WTC11 (cell line): Measurements from ENCODE around the gene HCFC2. TPM values are rescaled to one million over a fixed set of nuclear protein-coding genes. Genes with fewer than 3 reads are reported as not detected.

Experiments
- ATAC-seq: fragments of 200-7000 bp; cut with Tn5 transposase; 2 replicates; pipeline ENCODE4 v1.10.0; 2021; ENCODE audit warnings: mild to moderate bottlenecking, moderate library complexity
- CTCF ChIA-PET: fragments of 300-600 bp; sonication (Branson Sonifier 250); formaldehyde crosslinking; loops from one replicate; lab custom pipeline; 2021; ENCODE audit warnings: antibody characterized with exemption; lab: Charles Lee
- POLR2A ChIA-PET: fragments of 350-600 bp; sonication (Branson Sonifier 250); formaldehyde crosslinking; loops from one replicate; lab custom pipeline; 2021; ENCODE audit warnings: antibody characterized with exemption; lab: Charles Lee
- DNase-seq: peaks from one replicate; pipeline ENCODE4 v3.0.0; 2021; ENCODE audit warnings: low spot score
- H3K27ac Mint-ChIP-seq: 2 replicates; pipeline ENCODE4 v1.8.0; 2021; ENCODE audit warnings: mixed read lengths
- H3K27me3 Mint-ChIP-seq: 2 replicates; pipeline ENCODE4 v1.8.0; 2021; ENCODE audit warnings: low read depth, mild to moderate bottlenecking, moderate library complexity, mixed read lengths
- H3K36me3 Mint-ChIP-seq: 2 replicates; pipeline ENCODE4 v1.8.0; 2021; ENCODE audit warnings: mixed read lengths
- H3K4me1 Mint-ChIP-seq: 2 replicates; pipeline ENCODE4 v1.8.0; 2022; ENCODE audit warnings: mixed read lengths
- H3K4me3 Mint-ChIP-seq: 2 replicates; pipeline ENCODE4 v1.8.0; 2021; ENCODE audit warnings: mild to moderate bottlenecking, moderate library complexity, mixed read lengths
- H3K9me3 Mint-ChIP-seq: 2 replicates; pipeline ENCODE4 v1.8.0; 2021; ENCODE audit warnings: mixed read lengths
- CREM ChIP-seq: sonication (generic); formaldehyde crosslinking; IDR thresholded peaks from 2 replicates; pipeline ENCODE4 v1.8.1; 2022; ENCODE audit warnings: mild to moderate bottlenecking, missing genetic modification reagents, moderate library complexity
- GRHL2 ChIP-seq: fragments of 250-450 bp; sonication (Bioruptor Pico); IDR thresholded peaks from 2 replicates; pipeline ENCODE4 v1.8.0; 2022; ENCODE audit warnings: mild to moderate bottlenecking, moderate library complexity; ENCODE audit not compliant: insufficient replicate concordance, severe bottlenecking
- GTF2I ChIP-seq: fragments of 250-450 bp; sonication (Bioruptor Pico); conservative IDR thresholded peaks from 2 replicates; pipeline ENCODE4 v1.4.0; 2021; ENCODE audit warnings: mild to moderate bottlenecking
- JAZF1 ChIP-seq: fragments of 250-450 bp; sonication (Bioruptor Pico); IDR thresholded peaks from 2 replicates; pipeline ENCODE4 v1.9.0; 2021; ENCODE audit warnings: moderate library complexity, mild to moderate bottlenecking, inconsistent platforms
- MXD4 ChIP-seq: fragments of 250-450 bp; sonication (Bioruptor Pico); IDR thresholded peaks from 2 replicates; pipeline ENCODE4 v1.8.0; 2021; ENCODE audit warnings: mild to moderate bottlenecking, moderate library complexity, borderline replicate concordance
- MYBL2 ChIP-seq: sonication (generic); formaldehyde crosslinking; IDR thresholded peaks from 2 replicates; pipeline ENCODE4 v1.8.1; 2023; ENCODE audit warnings: mild to moderate bottlenecking, moderate library complexity, missing genetic modification reagents
- NFATC4 ChIP-seq: fragments of 250-450 bp; sonication (Bioruptor Pico); IDR thresholded peaks from 2 replicates; pipeline ENCODE4 v1.9.0; 2021; ENCODE audit warnings: mild to moderate bottlenecking
- total RNA-seq: library from RNA; stranded (reverse); gene quantifications from 3 replicates; pipeline ENCODE4 v1.2.3, GENCODE V29; 2021
- TF ChIP-seq, protein P1 (sequence below): fragments of 250-450 bp; sonication (Bioruptor Pico); IDR thresholded peaks from 2 replicates; pipeline ENCODE4 v1.8.0; 2021; ENCODE audit warnings: mild to moderate bottlenecking
- TF ChIP-seq, protein P2 (sequence below): fragments of 250-450 bp; sonication (Bioruptor Pico); IDR thresholded peaks from 2 replicates; pipeline ENCODE4 v1.9.0; 2021; ENCODE audit warnings: mild to moderate bottlenecking
- TF ChIP-seq, protein P3 (sequence below): sonication (generic); formaldehyde crosslinking; conservative IDR thresholded peaks from 2 replicates; pipeline ENCODE4 v1.8.1; 2022; ENCODE audit warnings: mild to moderate bottlenecking, missing genetic modification reagents
- TF ChIP-seq, protein P4 (sequence below): fragments of 250-450 bp; sonication (Bioruptor Pico); IDR thresholded peaks from 2 replicates; pipeline ENCODE4 v1.9.0; 2021; ENCODE audit warnings: mild to moderate bottlenecking, borderline replicate concordance

HCFC2 gene
- total RNA-seq, 1 experiment from 2014 or later = 1.6 TPM

DNA sequence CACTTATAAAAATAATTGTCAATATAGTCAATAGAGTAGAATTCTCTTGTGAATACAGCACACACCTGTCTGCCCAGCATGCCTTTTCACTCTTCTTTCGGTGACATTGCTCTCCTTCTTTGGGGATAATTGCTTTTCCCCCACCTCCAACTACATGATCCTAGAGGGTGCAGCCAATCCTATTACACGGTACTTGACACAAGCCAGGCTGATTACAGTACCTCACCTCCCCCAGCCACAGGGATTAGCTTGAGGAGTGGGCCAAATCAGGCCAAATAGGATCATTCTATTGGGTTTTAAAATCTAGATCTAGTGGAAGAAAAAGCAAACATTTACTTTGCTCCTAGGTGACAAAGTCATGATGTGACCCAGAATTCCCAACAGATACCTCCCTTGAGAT, 90.5 kb downstream of the HCFC2 start:
- Mint-ChIP-seq H3K9me3 (no peaks in the 10 kb centered on the region), H3K36me3 (no peaks in the 10 kb centered on the region), H3K4me1 (no peaks in the 10 kb centered on the region), H3K27me3 (peaks cover 2% of the 10 kb centered on the region), H3K4me3 (no peak overlapping the region), H3K27ac (no peak overlapping the region)
- ChIA-PET POLR2A (interaction anchor here (0.6 kb wide), 1 partner anchor 136 kb away, joined by 3 read pairs; no protein-coding TSS in a partner anchor), CTCF (interaction anchor here (1.4 kb wide), 1 partner anchor 13 kb away, joined by 3 read pairs; no protein-coding TSS in a partner anchor)
- ATAC-seq (no peak), DNase-seq (no peak)
- TF ChIP-seq, protein P1, sequence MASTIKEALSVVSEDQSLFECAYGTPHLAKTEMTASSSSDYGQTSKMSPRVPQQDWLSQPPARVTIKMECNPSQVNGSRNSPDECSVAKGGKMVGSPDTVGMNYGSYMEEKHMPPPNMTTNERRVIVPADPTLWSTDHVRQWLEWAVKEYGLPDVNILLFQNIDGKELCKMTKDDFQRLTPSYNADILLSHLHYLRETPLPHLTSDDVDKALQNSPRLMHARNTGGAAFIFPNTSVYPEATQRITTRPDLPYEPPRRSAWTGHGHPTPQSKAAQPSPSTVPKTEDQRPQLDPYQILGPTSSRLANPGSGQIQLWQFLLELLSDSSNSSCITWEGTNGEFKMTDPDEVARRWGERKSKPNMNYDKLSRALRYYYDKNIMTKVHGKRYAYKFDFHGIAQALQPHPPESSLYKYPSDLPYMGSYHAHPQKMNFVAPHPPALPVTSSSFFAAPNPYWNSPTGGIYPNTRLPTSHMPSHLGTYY (CRISPR knock-in tag) = no peak
- TF ChIP-seq, protein P2, sequence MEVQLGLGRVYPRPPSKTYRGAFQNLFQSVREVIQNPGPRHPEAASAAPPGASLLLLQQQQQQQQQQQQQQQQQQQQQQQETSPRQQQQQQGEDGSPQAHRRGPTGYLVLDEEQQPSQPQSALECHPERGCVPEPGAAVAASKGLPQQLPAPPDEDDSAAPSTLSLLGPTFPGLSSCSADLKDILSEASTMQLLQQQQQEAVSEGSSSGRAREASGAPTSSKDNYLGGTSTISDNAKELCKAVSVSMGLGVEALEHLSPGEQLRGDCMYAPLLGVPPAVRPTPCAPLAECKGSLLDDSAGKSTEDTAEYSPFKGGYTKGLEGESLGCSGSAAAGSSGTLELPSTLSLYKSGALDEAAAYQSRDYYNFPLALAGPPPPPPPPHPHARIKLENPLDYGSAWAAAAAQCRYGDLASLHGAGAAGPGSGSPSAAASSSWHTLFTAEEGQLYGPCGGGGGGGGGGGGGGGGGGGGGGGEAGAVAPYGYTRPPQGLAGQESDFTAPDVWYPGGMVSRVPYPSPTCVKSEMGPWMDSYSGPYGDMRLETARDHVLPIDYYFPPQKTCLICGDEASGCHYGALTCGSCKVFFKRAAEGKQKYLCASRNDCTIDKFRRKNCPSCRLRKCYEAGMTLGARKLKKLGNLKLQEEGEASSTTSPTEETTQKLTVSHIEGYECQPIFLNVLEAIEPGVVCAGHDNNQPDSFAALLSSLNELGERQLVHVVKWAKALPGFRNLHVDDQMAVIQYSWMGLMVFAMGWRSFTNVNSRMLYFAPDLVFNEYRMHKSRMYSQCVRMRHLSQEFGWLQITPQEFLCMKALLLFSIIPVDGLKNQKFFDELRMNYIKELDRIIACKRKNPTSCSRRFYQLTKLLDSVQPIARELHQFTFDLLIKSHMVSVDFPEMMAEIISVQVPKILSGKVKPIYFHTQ (CRISPR knock-in tag) = no peak
- no peak for TF ChIP-seq NFATC4 (CRISPR knock-in tag)
- TF ChIP-seq, protein P3, sequence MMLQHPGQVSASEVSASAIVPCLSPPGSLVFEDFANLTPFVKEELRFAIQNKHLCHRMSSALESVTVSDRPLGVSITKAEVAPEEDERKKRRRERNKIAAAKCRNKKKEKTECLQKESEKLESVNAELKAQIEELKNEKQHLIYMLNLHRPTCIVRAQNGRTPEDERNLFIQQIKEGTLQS (CRISPR knock-in tag) = no peak
- no peak for TF ChIP-seq GTF2I (CRISPR knock-in tag)
- TF ChIP-seq JAZF1 (CRISPR knock-in tag) = no peak
- no peak for TF ChIP-seq MXD4 (CRISPR knock-in tag)
- no peak for TF ChIP-seq GRHL2 (CRISPR knock-in tag)
- TF ChIP-seq, protein P4, sequence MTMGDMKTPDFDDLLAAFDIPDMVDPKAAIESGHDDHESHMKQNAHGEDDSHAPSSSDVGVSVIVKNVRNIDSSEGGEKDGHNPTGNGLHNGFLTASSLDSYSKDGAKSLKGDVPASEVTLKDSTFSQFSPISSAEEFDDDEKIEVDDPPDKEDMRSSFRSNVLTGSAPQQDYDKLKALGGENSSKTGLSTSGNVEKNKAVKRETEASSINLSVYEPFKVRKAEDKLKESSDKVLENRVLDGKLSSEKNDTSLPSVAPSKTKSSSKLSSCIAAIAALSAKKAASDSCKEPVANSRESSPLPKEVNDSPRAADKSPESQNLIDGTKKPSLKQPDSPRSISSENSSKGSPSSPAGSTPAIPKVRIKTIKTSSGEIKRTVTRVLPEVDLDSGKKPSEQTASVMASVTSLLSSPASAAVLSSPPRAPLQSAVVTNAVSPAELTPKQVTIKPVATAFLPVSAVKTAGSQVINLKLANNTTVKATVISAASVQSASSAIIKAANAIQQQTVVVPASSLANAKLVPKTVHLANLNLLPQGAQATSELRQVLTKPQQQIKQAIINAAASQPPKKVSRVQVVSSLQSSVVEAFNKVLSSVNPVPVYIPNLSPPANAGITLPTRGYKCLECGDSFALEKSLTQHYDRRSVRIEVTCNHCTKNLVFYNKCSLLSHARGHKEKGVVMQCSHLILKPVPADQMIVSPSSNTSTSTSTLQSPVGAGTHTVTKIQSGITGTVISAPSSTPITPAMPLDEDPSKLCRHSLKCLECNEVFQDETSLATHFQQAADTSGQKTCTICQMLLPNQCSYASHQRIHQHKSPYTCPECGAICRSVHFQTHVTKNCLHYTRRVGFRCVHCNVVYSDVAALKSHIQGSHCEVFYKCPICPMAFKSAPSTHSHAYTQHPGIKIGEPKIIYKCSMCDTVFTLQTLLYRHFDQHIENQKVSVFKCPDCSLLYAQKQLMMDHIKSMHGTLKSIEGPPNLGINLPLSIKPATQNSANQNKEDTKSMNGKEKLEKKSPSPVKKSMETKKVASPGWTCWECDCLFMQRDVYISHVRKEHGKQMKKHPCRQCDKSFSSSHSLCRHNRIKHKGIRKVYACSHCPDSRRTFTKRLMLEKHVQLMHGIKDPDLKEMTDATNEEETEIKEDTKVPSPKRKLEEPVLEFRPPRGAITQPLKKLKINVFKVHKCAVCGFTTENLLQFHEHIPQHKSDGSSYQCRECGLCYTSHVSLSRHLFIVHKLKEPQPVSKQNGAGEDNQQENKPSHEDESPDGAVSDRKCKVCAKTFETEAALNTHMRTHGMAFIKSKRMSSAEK (CRISPR knock-in tag) = no peak
- TF ChIP-seq MYBL2 (CRISPR knock-in tag) = no peak
- TF ChIP-seq CREM (CRISPR knock-in tag) = no peak

Other genes with a start within 250 kb of the HCFC2 start
- 12.2 to 12.8 TPM (median 12.5 TPM) in 3 replicates for gene NT5DC3, start 223.3 kb upstream of the HCFC2 start, total RNA-seq
- 711 to 864 TPM (median 761 TPM) in 3 replicates for gene HSP90B1, start 134.1 kb upstream of the HCFC2 start, total RNA-seq
- 28.1 to 33.0 TPM (median 32.6 TPM) in 3 replicates for gene TDG, start 98.7 kb upstream of the HCFC2 start, total RNA-seq
- 4.5 to 10.2 TPM (median 8.8 TPM) in 3 replicates for gene GLT8D2, start 14.3 kb upstream of the HCFC2 start, total RNA-seq
- 33.0 to 36.0 TPM (median 34.6 TPM) in 3 replicates for gene NFYB, start 73.7 kb downstream of the HCFC2 start, total RNA-seq
- 95.6 to 113 TPM (median 98.7 TPM) in 3 replicates for gene TXNRD1, start 151.2 kb downstream of the HCFC2 start, total RNA-seq
- 2.0 to 3.2 TPM (median 2.5 TPM) in 3 replicates for gene EID3, start 239.2 kb downstream of the HCFC2 start, total RNA-seq